Epithelial cell of esophagus (primary cell): Measurements from ENCODE around the gene AUP1.
"Not testable (repeated sequence)": the region's sequence is repeated elsewhere in the genome, so short reads cannot be mapped to it uniquely, and the experiment has no call there.

ENCODE experiments used
- DNase-seq: peaks from one replicate; pipeline ENCODE4 v3.0.0; 2010; ENCODE audit warnings: low read depth
- H3K4me3 ChIP-seq: 2 replicates; pipeline ENCODE4 v1.5.1; 2011; ENCODE audit warnings: mild to moderate bottlenecking, low read length, control low read depth
- CTCF ChIP-seq: IDR thresholded peaks from 2 replicates; pipeline ENCODE4 v1.5.1; 2011; ENCODE audit warnings: low read depth, mild to moderate bottlenecking, low read length, control low read depth, inconsistent platforms; ENCODE audit not compliant: insufficient read depth; ENCODE audit errors: missing control alignments

The AUP1 gene

GRCh38 chr2:74566076-74566753 lies 36.7 kb upstream of the AUP1 start:
- no peak for TF ChIP-seq CTCF
- no peak overlapping the region for H3K4me3 ChIP-seq
- no peak for DNase-seq

GRCh38 chr2:74564222-74564621 lies 34.7 kb upstream of the AUP1 start:
- no peak for TF ChIP-seq CTCF
- peak; percentile 64 for DNase-seq
- no peak overlapping the region for H3K4me3 ChIP-seq

GRCh38 chr2:74562126-74562775 lies 32.7 kb upstream of the AUP1 start:
- H3K4me3 ChIP-seq, result no peak overlapping the region
- DNase-seq, result no peak
- no peak for TF ChIP-seq CTCF

- not testable (repeated sequence) for H3K4me3 ChIP-seq, DNase-seq
These were observed 31.5 kb upstream of the AUP1 start for GRCh38 chr2:74561022-74561421.

- no peak overlapping the region for H3K4me3 ChIP-seq
- peak; percentile 18 for DNase-seq
- TF ChIP-seq CTCF, result no peak
These were observed 31.1 kb upstream of the AUP1 start for GRCh38 chr2:74560591-74560990.

- no peak overlapping the region for H3K4me3 ChIP-seq
- TF ChIP-seq CTCF, result no peak
- no peak for DNase-seq
These were observed 30.4 kb upstream of the AUP1 start for GRCh38 chr2:74559912-74560311.

GRCh38 chr2:74558284-74559230 lies 29.1 kb upstream of the AUP1 start:
- DNase-seq, result no peak
- H3K4me3 ChIP-seq, result no peak overlapping the region
- no peak for TF ChIP-seq CTCF
